ENCODE data around the gene FNDC10. TPM values are rescaled to one million over a fixed set of nuclear protein-coding genes. Genes with fewer than 3 reads are reported as not detected.

Gene FNDC10
- total RNA-seq, 1 experiment from 2014 or later: 25.6 TPM

DNA sequence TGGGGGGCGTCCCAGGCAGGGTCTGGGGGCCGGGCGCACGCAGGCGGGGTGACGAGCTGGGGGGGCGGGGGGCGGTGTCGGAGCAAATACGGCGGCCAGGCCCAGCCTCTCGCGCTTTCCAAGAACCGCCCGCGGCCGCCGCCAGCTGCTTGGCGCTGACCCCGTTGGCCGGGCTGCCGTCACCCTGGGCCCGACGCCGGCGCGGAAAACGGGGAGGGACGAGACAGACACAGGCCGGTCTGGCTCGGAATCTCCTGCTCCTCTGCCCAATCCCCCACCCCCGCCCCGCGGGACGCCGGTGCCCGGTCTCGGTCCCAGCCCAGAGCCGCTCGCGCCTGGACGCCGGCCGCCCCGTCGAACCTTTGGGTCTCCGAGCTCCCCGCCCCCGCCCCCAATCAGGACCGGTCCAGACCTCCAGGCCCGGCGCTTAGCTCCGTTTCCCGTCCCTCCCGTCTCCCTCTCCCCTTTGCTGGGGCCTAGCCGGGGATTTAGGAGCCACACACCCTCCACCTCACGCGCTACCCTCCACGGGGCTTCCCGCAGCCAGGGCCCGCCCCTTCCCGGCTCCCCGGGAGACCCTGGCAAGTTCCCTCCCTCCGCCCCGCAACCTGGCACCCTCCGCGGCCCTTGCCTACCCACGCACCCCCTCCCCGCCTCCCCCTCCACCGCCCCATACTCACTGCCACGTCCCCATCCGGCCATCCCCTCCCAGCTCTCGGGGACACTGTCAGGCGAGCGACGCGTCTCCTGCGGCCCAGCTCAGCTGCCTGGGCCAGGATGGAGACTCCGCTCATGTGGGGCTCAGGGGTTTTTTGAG is 31.2 kb upstream of the FNDC10 start:
- peak overlapping the region; percentile 42 for H3K4me3 ChIP-seq (ENCODE audit: insufficient read depth, low read depth, low read length)
- peaks cover 21% of the 10 kb centered on the region for H3K27me3 ChIP-seq (ENCODE audit: control insufficient read depth, insufficient read depth, low read length)
- H3K36me3 ChIP-seq (replicated peaks; ENCODE audit: control insufficient read depth, insufficient read depth, low read length): no peaks in the 10 kb centered on the region
- peak; percentile 91 for DNase-seq

DNA sequence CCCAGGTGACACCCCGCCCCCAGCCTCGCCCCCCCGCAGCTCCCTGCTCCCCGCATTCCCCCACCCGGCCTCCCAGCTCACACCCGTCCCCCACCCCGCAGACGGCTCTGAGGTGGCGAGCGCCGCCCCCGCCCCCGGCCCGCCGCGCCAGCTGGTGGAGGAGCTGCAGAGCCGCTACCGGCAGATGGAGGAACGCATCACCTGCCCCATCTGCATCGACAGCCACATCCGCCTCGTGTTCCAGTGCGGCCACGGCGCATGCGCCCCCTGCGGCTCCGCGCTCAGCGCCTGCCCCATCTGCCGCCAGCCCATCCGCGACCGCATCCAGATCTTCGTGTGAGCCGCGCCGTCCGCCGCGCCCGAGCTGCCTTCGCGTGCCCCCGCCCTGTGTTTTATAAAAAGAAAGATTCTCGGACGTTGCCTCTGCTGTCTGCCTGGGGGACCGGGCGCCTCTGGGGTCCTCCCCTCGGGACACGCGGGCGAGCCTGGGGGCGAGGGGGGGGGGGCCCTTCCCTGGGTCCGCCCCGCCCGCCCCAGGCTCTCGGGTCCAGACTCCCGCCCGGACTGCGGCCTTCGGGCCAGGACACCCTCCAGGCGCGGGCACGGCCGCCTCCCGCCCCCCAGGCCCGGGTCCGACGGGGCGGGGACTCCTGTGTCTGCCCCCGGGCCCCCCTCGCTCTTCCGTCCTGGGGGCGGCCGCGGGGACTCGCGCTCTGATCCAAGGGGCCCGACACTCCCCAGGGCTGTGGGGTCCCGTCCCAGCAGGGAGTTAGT is 30.4 kb upstream of the FNDC10 start:
- no peaks in the 10 kb centered on the region for H3K36me3 ChIP-seq (replicated peaks; ENCODE audit: control insufficient read depth, insufficient read depth, low read length)
- DNase-seq: peak; percentile 99
- H3K4me3 ChIP-seq (ENCODE audit: insufficient read depth, low read depth, low read length): peak overlapping the region; percentile 28; the same call in 1 of the 2 replicates
- peaks cover 21% of the 10 kb centered on the region for H3K27me3 ChIP-seq (ENCODE audit: control insufficient read depth, insufficient read depth, low read length)

DNA sequence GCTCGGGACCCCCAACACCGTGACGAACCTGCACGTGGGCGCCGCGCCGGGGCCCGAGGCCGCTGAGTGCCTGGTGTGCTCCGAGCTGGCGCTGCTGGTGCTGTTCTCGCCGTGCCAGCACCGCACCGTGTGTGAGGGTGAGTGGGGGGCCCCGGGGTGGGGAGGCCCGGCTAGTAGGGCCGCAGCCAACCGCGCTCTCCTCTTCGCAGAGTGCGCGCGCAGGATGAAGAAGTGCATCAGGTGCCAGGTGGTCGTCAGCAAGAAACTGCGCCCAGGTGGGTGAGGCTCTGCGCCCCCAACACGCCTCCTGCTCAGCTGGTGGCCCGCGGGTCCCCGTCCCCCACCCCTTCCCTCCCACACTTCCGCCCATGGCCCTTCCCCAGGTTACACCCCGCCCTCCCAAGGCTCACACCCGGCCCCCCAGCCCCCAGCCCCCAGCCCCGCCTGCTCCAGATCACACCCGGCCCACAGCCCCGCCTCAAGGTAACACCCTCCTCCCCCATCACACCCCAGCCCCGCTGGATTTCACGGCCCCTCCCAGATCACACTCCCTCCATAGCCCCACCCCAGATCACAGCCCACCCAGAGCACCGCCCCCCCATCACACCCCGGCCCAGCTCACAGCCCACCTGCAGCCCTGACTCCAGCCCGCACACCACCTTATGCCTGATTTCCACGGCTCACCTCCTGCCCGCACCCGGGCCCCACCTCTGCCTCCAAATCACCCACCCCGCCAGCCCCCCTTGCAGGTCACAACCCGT is 29.7 kb upstream of the FNDC10 start:
- DNase-seq: peak; percentile 87
- Histone ChIP-seq H3K4me3 (ENCODE audit: insufficient read depth, low read depth, low read length) (peak overlapping the region; percentile 33; the same call in 1 of the 2 replicates), H3K36me3 (replicated peaks; ENCODE audit: control insufficient read depth, insufficient read depth, low read length) (no peaks in the 10 kb centered on the region), H3K27me3 (ENCODE audit: control insufficient read depth, insufficient read depth, low read length) (peaks cover 21% of the 10 kb centered on the region)

DNA sequence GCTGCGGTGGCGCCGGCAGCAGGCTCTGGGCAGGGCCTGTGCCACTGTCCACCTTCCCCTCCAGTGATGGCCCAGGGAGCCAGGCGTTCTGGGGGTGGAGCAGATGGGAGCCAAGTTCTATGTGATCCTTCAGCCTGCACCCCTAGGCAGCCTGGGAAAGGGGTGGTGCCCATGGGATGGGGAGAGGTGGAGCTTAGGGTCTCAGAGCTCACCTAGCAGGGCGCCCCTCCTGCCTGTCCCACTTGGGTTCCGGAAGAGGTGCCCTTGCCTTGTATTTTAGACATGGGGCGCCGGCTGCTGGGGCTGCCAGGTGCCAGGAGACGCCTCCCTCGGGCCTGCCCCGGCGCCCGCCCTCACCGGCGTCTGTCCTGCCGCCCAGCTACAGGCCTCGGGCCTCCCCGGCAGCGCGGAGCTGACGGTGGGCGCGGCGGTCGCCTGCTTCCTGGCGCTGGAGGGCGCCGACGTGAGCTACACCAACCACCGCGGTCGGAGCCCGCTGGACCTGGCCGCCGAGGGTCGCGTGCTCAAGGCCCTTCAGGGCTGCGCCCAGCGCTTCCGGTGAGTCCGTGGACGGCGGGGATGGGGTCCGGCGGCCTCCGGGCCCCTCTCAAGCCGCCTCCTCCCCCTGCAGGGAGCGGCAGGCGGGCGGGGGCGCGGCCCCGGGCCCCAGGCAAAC is 29.0 kb upstream of the FNDC10 start:
- Histone ChIP-seq H3K27me3 (ENCODE audit: control insufficient read depth, insufficient read depth, low read length) (peaks cover 21% of the 10 kb centered on the region), H3K36me3 (replicated peaks; ENCODE audit: control insufficient read depth, insufficient read depth, low read length) (no peaks in the 10 kb centered on the region), H3K4me3 (ENCODE audit: insufficient read depth, low read depth, low read length) (peak overlapping the region; percentile 33; the same call in 1 of the 2 replicates)
- DNase-seq: peak; percentile 88

DNA sequence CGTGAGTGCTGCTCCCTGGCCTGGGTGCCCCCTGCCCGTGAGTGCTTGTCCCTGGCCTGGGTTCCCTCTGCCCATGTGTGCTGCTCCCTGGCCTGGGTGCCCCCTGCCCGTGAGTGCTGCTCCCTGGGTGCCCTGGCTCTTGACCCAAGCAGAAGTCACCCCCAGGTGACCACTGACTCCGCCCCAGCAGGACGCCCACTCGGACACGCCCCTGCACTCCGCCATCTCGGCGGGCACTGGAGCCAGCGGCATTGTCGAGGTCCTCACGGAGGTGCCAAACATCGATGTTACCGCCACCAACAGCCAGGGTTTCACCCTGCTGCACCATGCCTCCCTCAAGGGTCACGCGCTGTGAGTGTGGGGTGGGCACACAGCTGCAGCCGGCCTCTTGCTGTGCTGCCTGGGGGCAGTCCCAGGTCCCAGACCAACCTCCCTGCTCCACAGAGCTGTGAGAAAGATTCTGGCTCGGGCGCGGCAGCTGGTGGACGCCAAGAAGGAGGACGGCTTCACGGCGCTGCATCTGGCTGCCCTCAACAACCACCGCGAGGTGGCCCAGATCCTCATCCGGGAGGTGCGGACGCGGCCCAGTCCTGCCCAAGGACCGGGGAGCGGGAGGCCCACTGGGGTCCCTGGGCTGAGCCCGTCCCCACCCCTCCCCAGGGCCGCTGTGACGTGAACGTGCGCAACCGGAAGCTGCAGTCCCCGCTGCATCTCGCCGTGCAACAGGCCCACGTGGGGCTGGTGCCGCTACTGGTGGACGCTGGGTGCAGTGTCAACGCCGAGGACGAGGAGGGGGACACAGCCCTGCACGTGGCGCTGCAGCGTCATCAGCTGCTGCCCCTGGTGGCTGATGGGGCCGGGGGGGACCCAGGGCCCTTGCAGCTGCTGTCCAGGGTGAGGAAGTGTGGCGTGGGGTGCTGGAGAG is 28.2 kb upstream of the FNDC10 start:
- no peak overlapping the region for H3K4me3 ChIP-seq (ENCODE audit: insufficient read depth, low read depth, low read length)
- H3K36me3 ChIP-seq (replicated peaks; ENCODE audit: control insufficient read depth, insufficient read depth, low read length): no peaks in the 10 kb centered on the region
- peaks cover 21% of the 10 kb centered on the region for H3K27me3 ChIP-seq (ENCODE audit: control insufficient read depth, insufficient read depth, low read length)
- peak; percentile 55 for DNase-seq

DNA sequence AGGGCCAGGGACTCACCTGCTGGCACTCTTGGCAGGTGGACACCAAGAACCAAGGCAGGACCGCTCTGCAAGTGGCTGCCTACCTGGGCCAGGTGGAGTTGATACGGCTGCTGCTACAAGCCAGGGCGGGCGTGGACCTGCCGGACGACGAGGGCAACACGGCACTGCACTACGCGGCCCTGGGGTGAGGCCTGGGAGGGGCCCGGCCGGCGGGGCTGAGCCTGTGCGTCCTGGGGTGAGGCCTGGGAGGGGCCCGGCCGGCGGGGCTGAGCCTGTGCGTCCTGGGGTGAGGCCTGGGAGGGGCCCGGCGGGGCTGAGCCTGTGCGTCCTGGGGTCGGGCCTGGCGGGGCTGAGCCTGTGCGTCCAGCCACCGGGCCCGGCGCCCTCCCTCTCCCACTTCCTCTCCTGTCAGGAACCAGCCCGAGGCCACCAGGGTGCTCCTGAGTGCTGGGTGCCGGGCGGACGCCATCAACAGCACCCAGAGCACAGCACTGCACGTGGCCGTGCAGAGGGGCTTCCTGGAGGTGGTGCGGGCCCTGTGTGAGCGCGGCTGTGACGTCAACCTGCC is 27.4 kb upstream of the FNDC10 start:
- Histone ChIP-seq H3K4me3 (ENCODE audit: insufficient read depth, low read depth, low read length) (no peak overlapping the region), H3K36me3 (replicated peaks; ENCODE audit: control insufficient read depth, insufficient read depth, low read length) (no peaks in the 10 kb centered on the region), H3K27me3 (ENCODE audit: control insufficient read depth, insufficient read depth, low read length) (peaks cover 21% of the 10 kb centered on the region)
- DNase-seq: peak; percentile 71

DNA sequence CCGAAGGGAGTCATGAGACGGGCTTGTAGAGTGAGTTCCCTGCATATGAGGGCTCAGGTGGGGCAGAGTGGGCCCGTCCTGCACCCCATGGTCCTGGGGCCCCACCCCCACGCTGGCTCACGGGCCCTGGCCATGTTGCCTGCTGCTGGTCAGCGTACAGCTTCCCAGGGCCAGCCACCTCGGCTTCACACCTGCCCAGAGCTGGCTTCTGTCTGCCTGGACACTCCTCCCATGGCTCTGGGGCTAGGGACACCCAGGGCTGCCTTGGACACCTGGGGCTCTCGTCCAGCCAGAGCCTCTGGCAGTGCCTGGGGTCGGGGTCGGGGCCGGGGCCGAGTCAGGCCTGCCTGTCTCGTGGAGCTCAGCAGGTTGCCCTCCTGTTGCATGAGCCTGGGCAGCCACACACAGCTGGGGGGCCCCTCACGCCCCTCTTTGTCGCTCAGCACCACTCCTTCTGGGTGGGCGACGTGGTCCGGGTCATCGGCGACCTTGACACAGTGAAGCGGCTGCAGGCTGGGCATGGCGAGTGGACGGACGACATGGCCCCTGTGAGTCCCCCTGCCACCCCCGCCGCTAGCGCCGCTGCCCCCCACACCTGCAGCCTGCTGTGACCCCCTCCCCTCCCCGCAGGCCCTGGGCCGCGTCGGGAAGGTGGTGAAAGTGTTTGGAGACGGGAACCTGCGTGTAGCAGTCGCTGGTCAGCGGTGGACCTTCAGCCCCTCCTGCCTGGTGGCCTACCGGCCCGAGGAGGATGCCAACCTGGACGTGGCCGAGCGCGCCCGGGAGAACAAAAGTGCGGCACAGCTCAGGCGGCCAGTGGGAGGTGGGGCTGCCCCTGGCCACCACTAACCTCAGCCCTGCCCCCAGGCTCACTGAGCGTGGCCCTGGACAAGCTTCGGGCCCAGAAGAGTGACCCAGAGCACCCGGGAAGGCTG is 26.5 kb upstream of the FNDC10 start:
- DNase-seq: peak; percentile 52
- no peaks in the 10 kb centered on the region for H3K36me3 ChIP-seq (replicated peaks; ENCODE audit: control insufficient read depth, insufficient read depth, low read length)
- H3K4me3 ChIP-seq (ENCODE audit: insufficient read depth, low read depth, low read length): no peak overlapping the region
- H3K27me3 ChIP-seq (ENCODE audit: control insufficient read depth, insufficient read depth, low read length): peaks cover 13% of the 10 kb centered on the region

DNA sequence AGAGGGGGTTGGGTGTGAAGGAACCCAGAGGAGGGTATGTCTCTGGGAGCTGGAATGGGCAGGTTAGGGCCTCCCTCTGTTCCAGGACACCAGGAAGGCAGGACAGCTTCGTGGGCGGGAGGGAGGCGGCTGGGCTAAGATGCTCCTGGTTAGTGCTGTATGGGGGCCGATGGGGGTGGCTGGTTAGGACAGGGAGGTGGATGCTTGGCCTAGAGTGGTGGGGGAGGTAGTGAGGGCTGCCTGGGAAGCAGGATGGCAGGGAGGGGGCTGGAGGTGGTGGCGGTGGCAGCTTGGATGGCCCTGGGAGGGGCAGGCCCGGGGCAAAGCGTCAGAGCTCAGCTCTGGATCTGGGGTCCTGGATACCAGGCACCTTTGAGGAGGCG is 25.9 kb upstream of the FNDC10 start:
- DNase-seq: peak; percentile 57
- Histone ChIP-seq H3K36me3 (replicated peaks; ENCODE audit: control insufficient read depth, insufficient read depth, low read length) (no peaks in the 10 kb centered on the region), H3K27me3 (ENCODE audit: control insufficient read depth, insufficient read depth, low read length) (peaks cover 7% of the 10 kb centered on the region; the same call in 1 of the 2 replicates), H3K4me3 (ENCODE audit: insufficient read depth, low read depth, low read length) (no peak overlapping the region)

DNA sequence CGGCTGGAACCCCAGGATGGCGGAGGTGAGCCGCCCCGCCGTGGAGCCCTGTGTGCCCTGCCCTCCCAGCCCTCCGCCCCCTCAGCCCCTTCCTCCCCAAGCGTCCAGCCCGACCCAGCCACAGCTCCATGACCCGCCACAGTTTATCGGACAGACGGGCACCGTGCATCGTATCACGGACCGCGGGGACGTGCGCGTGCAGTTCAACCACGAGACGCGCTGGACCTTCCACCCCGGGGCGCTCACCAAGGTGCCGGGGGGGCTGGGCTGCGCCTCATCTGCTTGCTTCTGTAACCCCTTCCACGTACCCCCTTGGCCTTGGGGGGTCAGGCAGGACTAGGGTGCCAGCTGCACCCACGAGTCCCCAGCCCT is 25.5 kb upstream of the FNDC10 start:
- H3K27me3 ChIP-seq (ENCODE audit: control insufficient read depth, insufficient read depth, low read length): peaks cover 2% of the 10 kb centered on the region; the same call in 1 of the 2 replicates
- H3K36me3 ChIP-seq (replicated peaks; ENCODE audit: control insufficient read depth, insufficient read depth, low read length): no peaks in the 10 kb centered on the region
- no peak overlapping the region for H3K4me3 ChIP-seq (ENCODE audit: insufficient read depth, low read depth, low read length)
- DNase-seq: no peak

DNA sequence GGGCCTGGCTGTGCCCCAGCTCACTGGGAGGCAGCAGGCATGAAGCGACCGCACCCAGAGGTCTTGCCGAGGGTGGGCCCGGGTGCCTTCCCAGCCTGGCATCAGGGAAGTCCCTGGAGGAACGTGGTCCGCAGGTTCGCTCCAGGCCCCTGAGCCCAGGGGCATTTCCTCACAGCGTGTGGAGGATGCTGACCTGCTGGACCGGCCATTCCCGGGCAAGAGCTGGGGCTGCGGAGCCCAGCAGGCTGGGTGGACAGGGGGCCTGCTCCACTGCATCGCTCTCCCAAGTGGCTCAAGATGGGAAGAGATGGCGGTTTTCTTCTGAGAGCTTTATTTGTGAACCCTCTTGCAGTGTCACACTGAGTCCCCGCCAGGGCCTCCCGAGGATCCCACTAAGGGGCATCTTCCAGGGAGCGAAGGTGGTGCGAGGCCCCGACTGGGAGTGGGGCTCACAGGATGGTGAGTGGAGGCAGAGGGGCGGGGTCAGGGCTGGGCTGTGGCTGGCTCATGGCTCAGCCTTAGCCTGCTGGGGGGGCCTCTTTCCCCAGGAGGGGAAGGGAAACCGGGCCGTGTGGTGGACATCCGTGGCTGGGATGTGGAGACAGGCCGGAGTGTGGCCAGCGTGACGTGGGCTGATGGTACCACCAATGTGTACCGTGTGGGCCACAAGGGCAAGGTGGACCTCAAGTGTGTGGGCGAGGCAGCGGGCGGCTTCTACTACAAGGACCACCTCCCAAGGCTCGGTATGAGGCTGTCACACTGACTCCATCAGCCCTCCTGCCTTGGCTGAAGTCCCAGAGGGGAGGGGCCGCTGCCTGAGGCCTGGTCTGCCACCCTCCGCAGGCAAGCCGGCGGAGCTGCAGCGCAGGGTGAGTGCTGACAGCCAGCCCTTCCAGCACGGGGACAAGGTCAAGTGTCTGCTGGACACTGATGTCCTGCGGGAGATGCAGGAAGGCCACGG is 24.8 kb upstream of the FNDC10 start:
- Histone ChIP-seq H3K36me3 (replicated peaks; ENCODE audit: control insufficient read depth, insufficient read depth, low read length) (no peaks in the 10 kb centered on the region), H3K27me3 (ENCODE audit: control insufficient read depth, insufficient read depth, low read length) (no peaks in the 10 kb centered on the region), H3K4me3 (ENCODE audit: insufficient read depth, low read depth, low read length) (no peak overlapping the region)
- DNase-seq: peak; percentile 76

DNA sequence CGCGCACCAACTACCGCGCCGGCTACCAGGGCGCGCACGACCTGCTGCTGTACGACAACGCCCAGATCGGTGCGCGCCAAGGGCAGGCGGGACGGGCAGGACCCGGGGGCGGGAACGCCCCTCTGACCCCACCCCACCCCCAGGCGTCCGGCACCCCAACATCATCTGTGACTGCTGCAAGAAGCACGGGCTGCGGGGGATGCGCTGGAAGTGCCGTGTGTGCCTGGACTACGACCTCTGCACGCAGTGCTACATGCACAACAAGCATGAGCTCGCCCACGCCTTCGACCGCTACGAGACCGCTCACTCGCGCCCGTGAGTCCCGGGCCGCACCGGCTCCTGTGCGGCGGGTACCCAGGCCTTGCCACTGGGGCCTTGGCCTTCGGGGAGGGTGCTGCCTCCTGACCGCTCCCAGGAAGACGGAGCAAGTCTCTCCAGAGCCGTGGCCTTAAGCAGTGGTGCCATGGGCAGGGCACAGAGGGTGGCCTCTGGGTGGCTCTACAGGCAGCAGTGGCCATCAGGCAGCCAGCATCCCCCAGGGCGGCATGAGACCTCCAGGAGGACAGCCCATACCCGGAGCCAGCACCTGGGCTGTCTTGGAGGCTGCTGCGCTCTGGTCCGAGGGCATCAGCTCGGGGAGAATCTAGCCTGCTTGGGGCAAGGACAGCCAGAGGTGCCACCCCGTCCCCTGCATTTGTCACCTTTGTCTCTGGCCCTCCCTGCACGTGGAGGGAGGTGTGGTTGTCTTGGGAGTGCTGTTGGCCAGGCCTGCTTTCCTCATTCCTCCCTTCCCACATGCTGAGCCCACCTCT is 23.9 kb upstream of the FNDC10 start:
- H3K36me3 ChIP-seq (replicated peaks; ENCODE audit: control insufficient read depth, insufficient read depth, low read length): no peaks in the 10 kb centered on the region
- H3K4me3 ChIP-seq (ENCODE audit: insufficient read depth, low read depth, low read length): no peak overlapping the region
- H3K27me3 ChIP-seq (ENCODE audit: control insufficient read depth, insufficient read depth, low read length): no peaks in the 10 kb centered on the region
- no peak for DNase-seq
